Measurements from ENCODE around the gene RBP2. TPM values are rescaled to one million over a fixed set of nuclear protein-coding genes. Genes with fewer than 3 reads are reported as not detected.

RBP2 gene
- total RNA-seq, 1 donor from 2014 or later: not detected

Other genes with a start within 250 kb of the RBP2 start
- 40.4 and 43.1 TPM in 2 replicates for gene MRPS22, start 132.5 kb downstream of the RBP2 start, total RNA-seq
- 269 and 270 TPM in 2 replicates for gene COPB2, start 86.9 kb downstream of the RBP2 start, total RNA-seq
- gene RBP1, start 63.2 kb upstream of the RBP2 start, total RNA-seq: 19.2 and 27.8 TPM in 2 replicates
- 1.3 and 2.5 TPM in 2 replicates for gene NMNAT3, start 201.5 kb upstream of the RBP2 start, total RNA-seq